ENCODE measurements around the gene CD5L. TPM values are rescaled to one million over a fixed set of nuclear protein-coding genes. Genes with fewer than 3 reads are reported as not detected.

The CD5L gene
- total RNA-seq, 1 experiment from 2014 or later = not detected

DNA sequence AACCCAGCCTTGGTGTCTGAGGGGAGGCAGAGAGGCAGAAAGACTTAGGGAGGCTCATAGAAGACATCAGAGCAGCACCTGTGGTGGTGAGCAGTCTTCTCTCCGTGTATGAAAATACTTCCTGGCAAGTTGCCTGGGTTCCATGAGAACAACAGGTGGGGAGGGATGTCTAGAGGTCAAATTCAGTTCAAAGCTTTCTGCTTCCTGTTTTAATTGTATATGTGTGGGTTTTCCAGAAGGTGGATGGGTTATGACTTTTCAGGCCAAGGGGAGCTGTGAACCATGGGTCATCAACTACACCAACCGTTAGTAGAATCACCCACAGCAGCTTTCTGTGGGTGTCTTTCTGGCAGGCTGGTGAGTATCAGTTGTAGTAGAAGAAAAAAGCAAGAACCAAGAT is 60.6 kb downstream of the CD5L start:
- Histone ChIP-seq H3K4me3 (ENCODE audit: low read length) (no peak overlapping the region), H3K4me1 (ENCODE audit: insufficient read depth, low read length) (no peaks in the 10 kb centered on the region), H3K27ac (ENCODE audit: low read length) (no peak overlapping the region), H3K36me3 (ENCODE audit: low read depth, low read length) (no peaks in the 10 kb centered on the region), H2AFZ (ENCODE audit: low read length) (no peak overlapping the region), H3K9ac (ENCODE audit: low read length) (no peak overlapping the region), H3K9me2 (replicated peaks; ENCODE audit: low read length) (no peaks in the 10 kb centered on the region), H3K4me2 (ENCODE audit: low read length) (no peak overlapping the region), H4K20me1 (ENCODE audit: low read length) (no peaks in the 10 kb centered on the region), H3F3A (ENCODE audit: low read length, unreplicated experiment) (no peaks in the 10 kb centered on the region), H3K27me3 (ENCODE audit: low read length) (0 out of 2 replicates have a peak, but pooled peaks cover 6% of the 10 kb centered on the region), H3K9me3 (ENCODE audit: low read length) (no peaks in the 10 kb centered on the region), H3K79me2 (ENCODE audit: low read length) (no peaks in the 10 kb centered on the region)
- no peak for DNase-seq
- TF ChIP-seq EZH2 (IDR thresholded peaks at IDR 0.05; ENCODE audit: low read length, unreplicated experiment) = no peak
- TF ChIP-seq, protein P1, sequence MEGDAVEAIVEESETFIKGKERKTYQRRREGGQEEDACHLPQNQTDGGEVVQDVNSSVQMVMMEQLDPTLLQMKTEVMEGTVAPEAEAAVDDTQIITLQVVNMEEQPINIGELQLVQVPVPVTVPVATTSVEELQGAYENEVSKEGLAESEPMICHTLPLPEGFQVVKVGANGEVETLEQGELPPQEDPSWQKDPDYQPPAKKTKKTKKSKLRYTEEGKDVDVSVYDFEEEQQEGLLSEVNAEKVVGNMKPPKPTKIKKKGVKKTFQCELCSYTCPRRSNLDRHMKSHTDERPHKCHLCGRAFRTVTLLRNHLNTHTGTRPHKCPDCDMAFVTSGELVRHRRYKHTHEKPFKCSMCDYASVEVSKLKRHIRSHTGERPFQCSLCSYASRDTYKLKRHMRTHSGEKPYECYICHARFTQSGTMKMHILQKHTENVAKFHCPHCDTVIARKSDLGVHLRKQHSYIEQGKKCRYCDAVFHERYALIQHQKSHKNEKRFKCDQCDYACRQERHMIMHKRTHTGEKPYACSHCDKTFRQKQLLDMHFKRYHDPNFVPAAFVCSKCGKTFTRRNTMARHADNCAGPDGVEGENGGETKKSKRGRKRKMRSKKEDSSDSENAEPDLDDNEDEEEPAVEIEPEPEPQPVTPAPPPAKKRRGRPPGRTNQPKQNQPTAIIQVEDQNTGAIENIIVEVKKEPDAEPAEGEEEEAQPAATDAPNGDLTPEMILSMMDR (conservative IDR thresholded peaks at IDR 0.05; ENCODE audit: low read depth, low read length) = no peak
- no peak for TF ChIP-seq EZH2phosphoT487 (IDR thresholded peaks at IDR 0.05; ENCODE audit: borderline replicate concordance, low read length)
- ChIA-PET CTCF (no interaction called here), POLR2A (ENCODE audit: unreplicated experiment) (no interaction called here)
- intact Hi-C loops (cut with micrococcal nuclease) = no loop called here
- ATAC-seq = no peak
- BruUV-seq (replicated peaks) = no TSS peak

Other genes starting within 250 kb of the CD5L start
- gene FCRL4, start 243.7 kb downstream of the CD5L start, total RNA-seq (2014; rRNA removed) = not detected in 2 replicates
- not detected in 2 replicates for gene FCRL3, start 141.0 kb downstream of the CD5L start, total RNA-seq (2014; rRNA removed)
- gene FCRL2, start 64.7 kb downstream of the CD5L start, total RNA-seq (2014; rRNA removed) = not detected in 2 replicates
- gene FCRL1, start 21.7 kb downstream of the CD5L start, total RNA-seq (2014; rRNA removed) = not detected in 2 replicates
- gene KIRREL1, start 151.8 kb upstream of the CD5L start, total RNA-seq (2014; rRNA removed) = 49.8 and 57.1 TPM in 2 replicates